PC-3 (cell line): ENCODE data around the gene MTG1. TPM values are rescaled to one million over a fixed set of nuclear protein-coding genes. Genes with fewer than 3 reads are reported as not detected.
"Not testable (repeated sequence)": the region's sequence is repeated elsewhere in the genome, so short reads cannot be mapped to it uniquely, and the experiment has no call there.

ENCODE experiments used
- ATAC-seq: fragments of 200-7000 bp; cut with Tn5 transposase; 2 replicates; pipeline ENCODE4 v1.9.1; 2020; ENCODE audit warnings: mild to moderate bottlenecking, moderate library complexity
- BruUV-seq: library from RNA; stranded (reverse); fragments of 400-500 nt; replicated peaks from 2 replicates; lab custom pipeline; 2021; lab: Mats Ljungman, UMichigan
- CTCF ChIA-PET: fragments of 300-600 bp; sonication (Branson Sonifier 250); formaldehyde crosslinking; loops from one replicate; lab custom pipeline; 2022; ENCODE audit warnings: antibody characterized with exemption; lab: Charles Lee
- POLR2A ChIA-PET: fragments of 300-600 bp; sonication (Branson Sonifier 250); formaldehyde crosslinking; loops from one replicate; lab custom pipeline; 2022; ENCODE audit warnings: antibody characterized with exemption; ENCODE audit not compliant: unreplicated experiment; lab: Charles Lee
- DNase-seq: peaks from one replicate; pipeline ENCODE4 v3.0.0-alpha.2; 2015
- H2AFZ ChIP-seq: fragments of 300-600 bp; sonication (generic); 2 replicates; pipeline ENCODE4 v1.6.0; 2016; ENCODE audit warnings: antibody characterized with exemption, low read length
- H3F3A ChIP-seq: fragments of 300-600 bp; sonication (generic); one replicate; pipeline ENCODE4 v1.6.0; 2017; ENCODE audit warnings: antibody characterized with exemption, low read length, control low read depth, mild to moderate bottlenecking; ENCODE audit not compliant: unreplicated experiment
- H3K27ac ChIP-seq: fragments of 300-600 bp; sonication (generic); 2 replicates; pipeline ENCODE4 v1.5.1; 2016; ENCODE audit warnings: mild to moderate bottlenecking, low read length
- H3K27me3 ChIP-seq: fragments of 300-600 bp; sonication (generic); 2 replicates; pipeline ENCODE4 v1.6.1; 2016; ENCODE audit warnings: low read length, mixed read lengths
- H3K36me3 ChIP-seq: fragments of 300-600 bp; sonication (generic); 2 replicates; pipeline ENCODE4 v1.6.1; 2016; ENCODE audit warnings: low read depth, mixed run types, low read length, mixed read lengths
- H3K4me1 ChIP-seq: fragments of 300-600 bp; sonication (generic); 2 replicates; pipeline ENCODE4 v1.5.1; 2016; ENCODE audit warnings: low read length; ENCODE audit not compliant: insufficient read depth
- H3K4me2 ChIP-seq: fragments of 300-600 bp; sonication (generic); 2 replicates; pipeline ENCODE4 v1.6.0; 2016; ENCODE audit warnings: low read length
- H3K4me3 ChIP-seq: fragments of 300-600 bp; sonication (generic); 2 replicates; pipeline ENCODE4 v1.5.1; 2016; ENCODE audit warnings: mild to moderate bottlenecking, low read length, mixed read lengths
- H3K79me2 ChIP-seq: fragments of 300-600 bp; sonication (generic); 2 replicates; pipeline ENCODE4 v1.6.1; 2017; ENCODE audit warnings: low read length, mixed read lengths
- H3K9ac ChIP-seq: fragments of 300-600 bp; sonication (generic); 2 replicates; pipeline ENCODE4 v1.6.0; 2016; ENCODE audit warnings: mild to moderate bottlenecking, low read length
- H3K9me2 ChIP-seq: fragments of 300-600 bp; sonication (generic); replicated peaks from 2 replicates; pipeline ENCODE4 v1.6.1; 2016; ENCODE audit warnings: mixed run types, low read length, mixed read lengths
- H3K9me3 ChIP-seq: fragments of 300-600 bp; sonication (generic); 2 replicates; pipeline ENCODE4 v1.6.1; 2016; ENCODE audit warnings: low read length, mixed read lengths
- H4K20me1 ChIP-seq: fragments of 300-600 bp; sonication (generic); 2 replicates; pipeline ENCODE4 v1.6.1; 2016; ENCODE audit warnings: low read length, mixed read lengths
- CTCF ChIP-seq: fragments of 300-600 bp; sonication (generic); conservative IDR thresholded peaks from 2 replicates; pipeline ENCODE4 v1.5.1; 2017; ENCODE audit warnings: antibody characterized with exemption, low read depth, mild to moderate bottlenecking, low read length
- EZH2 ChIP-seq: fragments of 300-600 bp; sonication (generic); IDR thresholded peaks from one replicate; pipeline ENCODE4 v1.6.1; 2017; ENCODE audit warnings: antibody characterized with exemption, mild to moderate bottlenecking, low read length; ENCODE audit not compliant: unreplicated experiment
- EZH2phosphoT487 ChIP-seq: fragments of 300-600 bp; sonication (generic); IDR thresholded peaks from 2 replicates; pipeline ENCODE4 v1.6.1; 2018; ENCODE audit warnings: mild to moderate bottlenecking, antibody characterized with exemption, low read length, borderline replicate concordance
- intact Hi-C: fragments of 100-400 bp; cut with micrococcal nuclease; formaldehyde crosslinking; loops from 2 replicates; pipeline ENCODE4 v1.9.0; 2023
- total RNA-seq: library from RNA; depleted of rRNA; stranded (reverse); fragments of >200 nt; gene quantifications from 2 replicates; pipeline ENCODE4 v1.2.3, GENCODE V29; 2014

The MTG1 gene
- total RNA-seq, 1 experiment from 2014 or later, result 39.4 TPM

GRCh38 chr10:133365461-133366129 lies 28.4 kb upstream of the MTG1 start:
- no peak overlapping the region for H3K4me2 ChIP-seq
- no peaks in the 10 kb centered on the region for H4K20me1 ChIP-seq
- BruUV-seq, result no TSS peak
- ATAC-seq, result no peak
- no peak for TF ChIP-seq EZH2
- no peak for TF ChIP-seq CTCF
- no peak for TF ChIP-seq EZH2phosphoT487
- H3K27ac ChIP-seq, result no peak overlapping the region
- CTCF ChIA-PET, result no interaction called here
- no peaks in the 10 kb centered on the region for H3K9me3 ChIP-seq
- no peaks in the 10 kb centered on the region for H3F3A ChIP-seq
- peaks cover 19% of the 10 kb centered on the region; the same call in 1 of the 2 replicates for H3K36me3 ChIP-seq
- intact Hi-C loops, result no loop called here
- no peak overlapping the region for H3K4me3 ChIP-seq
- H2AFZ ChIP-seq, result no peak overlapping the region
- POLR2A ChIA-PET, result no interaction called here
- no peak for DNase-seq
- no peaks in the 10 kb centered on the region for H3K4me1 ChIP-seq
- no peak overlapping the region for H3K9ac ChIP-seq
- H3K79me2 ChIP-seq, result no peaks in the 10 kb centered on the region
- no peaks in the 10 kb centered on the region for H3K9me2 ChIP-seq
- no peaks in the 10 kb centered on the region for H3K27me3 ChIP-seq

GRCh38 chr10:133366130-133366478 lies 27.9 kb upstream of the MTG1 start:
- ATAC-seq (no peak), DNase-seq (no peak)
- BruUV-seq, result no TSS peak
- no peaks in the 10 kb centered on the region for H3K4me1 ChIP-seq
- H2AFZ ChIP-seq, result no peak overlapping the region
- H3K9ac ChIP-seq, result no peak overlapping the region
- no peaks in the 10 kb centered on the region for H4K20me1 ChIP-seq
- H3K4me2 ChIP-seq, result no peak overlapping the region
- no peaks in the 10 kb centered on the region for H3K9me3 ChIP-seq
- TF ChIP-seq EZH2 (no peak), CTCF (no peak), EZH2phosphoT487 (no peak)
- H3F3A ChIP-seq, result no peaks in the 10 kb centered on the region
- intact Hi-C loops, result no loop called here
- no peaks in the 10 kb centered on the region for H3K27me3 ChIP-seq
- H3K4me3 ChIP-seq, result no peak overlapping the region
- peaks cover 19% of the 10 kb centered on the region; the same call in 1 of the 2 replicates for H3K36me3 ChIP-seq
- POLR2A ChIA-PET, result no interaction called here
- no peaks in the 10 kb centered on the region for H3K79me2 ChIP-seq
- no peaks in the 10 kb centered on the region for H3K9me2 ChIP-seq
- no peak overlapping the region for H3K27ac ChIP-seq
- CTCF ChIA-PET, result no interaction called here

GRCh38 chr10:133366751-133367150 lies 27.2 kb upstream of the MTG1 start:
- no peak for TF ChIP-seq EZH2phosphoT487
- no peak for TF ChIP-seq EZH2
- TF ChIP-seq CTCF, result no peak
- Histone ChIP-seq H3K4me3 (no peak overlapping the region), H3K9ac (no peak overlapping the region), H3K4me1 (no peaks in the 10 kb centered on the region), H3K9me2 (no peaks in the 10 kb centered on the region), H3F3A (no peaks in the 10 kb centered on the region), H3K27me3 (no peaks in the 10 kb centered on the region), H3K9me3 (no peaks in the 10 kb centered on the region), H2AFZ (no peak overlapping the region), H3K79me2 (no peaks in the 10 kb centered on the region), H3K4me2 (no peak overlapping the region), H4K20me1 (no peaks in the 10 kb centered on the region), H3K36me3 (peaks cover 19% of the 10 kb centered on the region; the same call in 1 of the 2 replicates), H3K27ac (no peak overlapping the region)
- no peak for ATAC-seq
- intact Hi-C loops, result no loop called here
- ChIA-PET POLR2A (no interaction called here), CTCF (no interaction called here)
- no peak for DNase-seq
- BruUV-seq, result no TSS peak

GRCh38 chr10:133367461-133367860 lies 26.5 kb upstream of the MTG1 start:
- CTCF ChIA-PET, POLR2A ChIA-PET: not testable (repeated sequence)

More at GRCh38 chr10:133367461-133367860, 26.5 kb upstream of the MTG1 start:
- H3K4me1 ChIP-seq, DNase-seq, H3F3A ChIP-seq, H3K9me3 ChIP-seq, H3K27me3 ChIP-seq, H2AFZ ChIP-seq, BruUV-seq, ATAC-seq, H3K4me2 ChIP-seq, H4K20me1 ChIP-seq, intact Hi-C loops, H3K9me2 ChIP-seq, H3K27ac ChIP-seq, H3K4me3 ChIP-seq, H3K79me2 ChIP-seq, H3K9ac ChIP-seq: not testable (repeated sequence)
- H3K36me3 ChIP-seq, result peaks cover 19% of the 10 kb centered on the region; the same call in 1 of the 2 replicates
